Activated T-cell treated with anti-CD3 and anti-CD28 coated beads, Interleukin-2, amount 50 U/mL, for 4 hours (primary cell): ENCODE data around the gene LGR6. TPM values are rescaled to one million over a fixed set of nuclear protein-coding genes. Genes with fewer than 3 reads are reported as not detected.

Experiments
- total RNA-seq, 3 donors: library from RNA; stranded (reverse); gene quantifications; one replicate each; pipeline ENCODE4 v1.2.1, GENCODE V29; 2021

LGR6 gene
- total RNA-seq, 3 donors from 2014 or later, result 0.08 to 0.21 TPM; not detected in 1

Other genes starting within 250 kb of the LGR6 start
- under 1 TPM in 2 of 3 donors, not detected in 1; 0.08 to 0.14 TPM for gene LMOD1, start 247.3 kb upstream of the LGR6 start, total RNA-seq
- gene TIMM17A, start 238.3 kb upstream of the LGR6 start, total RNA-seq, result 100 to 1,000 TPM; 144 to 160 (median 146) TPM
- gene RNPEP, start 211.2 kb upstream of the LGR6 start, total RNA-seq, result 10 to 100 TPM; 14.3 to 20.2 (median 17.5) TPM
- 1 to 10 TPM in 2 of 3 donors, under 1 TPM in 1; 0.87 to 1.4 (median 1.0) TPM for gene ELF3, start 183.2 kb upstream of the LGR6 start, total RNA-seq
- gene GPR37L1, start 70.9 kb upstream of the LGR6 start, total RNA-seq, result not detected
- 10 to 100 TPM; 48.9 to 55.0 (median 52.1) TPM for gene ARL8A, start 49.1 kb upstream of the LGR6 start, total RNA-seq
- 100 to 1,000 TPM; 304 to 352 (median 331) TPM for gene PTPN7, start 33.2 kb upstream of the LGR6 start, total RNA-seq
- 10 to 100 TPM; 45.2 to 62.3 (median 60.6) TPM for gene UBE2T, start 148.1 kb downstream of the LGR6 start, total RNA-seq
- 1 to 10 TPM; 4.7 to 8.1 (median 5.4) TPM for gene PPP1R12B, start 154.9 kb downstream of the LGR6 start, total RNA-seq